ENCODE results near the gene PTK6. TPM values are rescaled to one million over a fixed set of nuclear protein-coding genes. Genes with fewer than 3 reads are reported as not detected.

Gene PTK6
- total RNA-seq, 2 experiments from 2014 or later = 0.35 to 0.38 TPM

- no peak overlapping the region for H3K27ac Mint-ChIP-seq
These were observed 29.4 kb upstream of the PTK6 start for GRCh38 chr20:63566395-63567135.

GRCh38 chr20:63565699-63566335 lies 28.6 kb upstream of the PTK6 start:
- H3K9me3 Mint-ChIP-seq = no peaks in the 10 kb centered on the region
- no peak overlapping the region for H3K27ac Mint-ChIP-seq
- DNase-seq = no peak
- no peak overlapping the region for H3K4me3 Mint-ChIP-seq
- H3K27me3 Mint-ChIP-seq (ENCODE audit: low read depth) = no peaks in the 10 kb centered on the region
- CTCF ChIA-PET = no interaction called here
- intact Hi-C loops (cut with micrococcal nuclease) = no loop called here
- H3K36me3 Mint-ChIP-seq (ENCODE audit: low read depth) = no peaks in the 10 kb centered on the region
- H3K4me1 Mint-ChIP-seq (ENCODE audit: low read depth) = peaks cover 21% of the 10 kb centered on the region

More at GRCh38 chr20:63566395-63567135, 29.4 kb upstream of the PTK6 start:
- H3K36me3 Mint-ChIP-seq (ENCODE audit: low read depth) = no peaks in the 10 kb centered on the region
- intact Hi-C loops (cut with micrococcal nuclease) = no loop called here
- H3K9me3 Mint-ChIP-seq = no peaks in the 10 kb centered on the region
- no peak for DNase-seq
- CTCF ChIA-PET = no interaction called here
- no peaks in the 10 kb centered on the region for H3K27me3 Mint-ChIP-seq (ENCODE audit: low read depth)
- peaks cover 21% of the 10 kb centered on the region for H3K4me1 Mint-ChIP-seq (ENCODE audit: low read depth)
- no peak overlapping the region for H3K4me3 Mint-ChIP-seq

- Mint-ChIP-seq H3K9me3 (no peaks in the 10 kb centered on the region), H3K27ac (no peak overlapping the region), H3K36me3 (ENCODE audit: low read depth) (peaks cover 2% of the 10 kb centered on the region), H3K27me3 (ENCODE audit: low read depth) (no peaks in the 10 kb centered on the region), H3K4me3 (no peak overlapping the region), H3K4me1 (ENCODE audit: low read depth) (peaks cover 21% of the 10 kb centered on the region)
- no peak for DNase-seq
- intact Hi-C loops (cut with micrococcal nuclease) = no loop called here
- CTCF ChIA-PET = no interaction called here
These were observed 28.0 kb upstream of the PTK6 start for GRCh38 chr20:63565021-63565698.

- Mint-ChIP-seq H3K4me1 (ENCODE audit: low read depth) (peaks cover 20% of the 10 kb centered on the region), H3K4me3 (no peak overlapping the region), H3K27ac (no peak overlapping the region), H3K27me3 (ENCODE audit: low read depth) (no peaks in the 10 kb centered on the region), H3K36me3 (ENCODE audit: low read depth) (peaks cover 2% of the 10 kb centered on the region), H3K9me3 (no peaks in the 10 kb centered on the region)
- no peak for DNase-seq
- intact Hi-C loops (cut with micrococcal nuclease) = no loop called here
- CTCF ChIA-PET = no interaction called here
These were observed 27.0 kb upstream of the PTK6 start for GRCh38 chr20:63564036-63564810.

GRCh38 chr20:63563225-63563935 lies 26.2 kb upstream of the PTK6 start:
- Mint-ChIP-seq H3K27me3 (ENCODE audit: low read depth) (no peaks in the 10 kb centered on the region), H3K27ac (no peak overlapping the region), H3K4me1 (ENCODE audit: low read depth) (peaks cover 13% of the 10 kb centered on the region), H3K9me3 (no peaks in the 10 kb centered on the region), H3K4me3 (no peak overlapping the region), H3K36me3 (ENCODE audit: low read depth) (peaks cover 4% of the 10 kb centered on the region)
- intact Hi-C loops (cut with micrococcal nuclease) = no loop called here
- CTCF ChIA-PET = no interaction called here
- DNase-seq = no peak

GRCh38 chr20:63562461-63563224 lies 25.5 kb upstream of the PTK6 start:
- no peaks in the 10 kb centered on the region for H3K27me3 Mint-ChIP-seq (ENCODE audit: low read depth)
- DNase-seq = no peak
- H3K4me3 Mint-ChIP-seq = no peak overlapping the region
- H3K27ac Mint-ChIP-seq = no peak overlapping the region
- peaks cover 6% of the 10 kb centered on the region for H3K4me1 Mint-ChIP-seq (ENCODE audit: low read depth)
- intact Hi-C loops (cut with micrococcal nuclease) = no loop called here
- no peaks in the 10 kb centered on the region for H3K9me3 Mint-ChIP-seq
- CTCF ChIA-PET = interaction anchor here (1.1 kb wide), 1 partner anchor 11 kb away, joined by 3 read pairs; the partner anchor contains the start of gene HELZ2
- H3K36me3 Mint-ChIP-seq (ENCODE audit: low read depth) = peaks cover 4% of the 10 kb centered on the region

- intact Hi-C loops (cut with micrococcal nuclease) = no loop called here
- Mint-ChIP-seq H3K9me3 (no peaks in the 10 kb centered on the region), H3K4me1 (ENCODE audit: low read depth) (no peaks in the 10 kb centered on the region), H3K36me3 (ENCODE audit: low read depth) (peaks cover 4% of the 10 kb centered on the region), H3K27ac (no peak overlapping the region), H3K4me3 (no peak overlapping the region), H3K27me3 (ENCODE audit: low read depth) (no peaks in the 10 kb centered on the region)
- CTCF ChIA-PET = interaction anchor here (1.1 kb wide), 1 partner anchor 12 kb away, joined by 3 read pairs; the partner anchor contains the start of gene HELZ2
- DNase-seq = no peak
These were observed 24.6 kb upstream of the PTK6 start for GRCh38 chr20:63561624-63562396.

GRCh38 chr20:63560856-63561609 lies 23.9 kb upstream of the PTK6 start:
- Mint-ChIP-seq H3K36me3 (ENCODE audit: low read depth) (peaks cover 4% of the 10 kb centered on the region), H3K4me3 (no peak overlapping the region), H3K9me3 (no peaks in the 10 kb centered on the region), H3K27ac (no peak overlapping the region), H3K27me3 (ENCODE audit: low read depth) (no peaks in the 10 kb centered on the region), H3K4me1 (ENCODE audit: low read depth) (no peaks in the 10 kb centered on the region)
- DNase-seq = no peak
- intact Hi-C loops (cut with micrococcal nuclease) = no loop called here
- CTCF ChIA-PET = interaction anchor here (1.1 kb wide), 1 partner anchor 13 kb away, joined by 3 read pairs; the partner anchor contains the start of gene HELZ2

- no peaks in the 10 kb centered on the region for H3K4me1 Mint-ChIP-seq (ENCODE audit: low read depth)
- intact Hi-C loops (cut with micrococcal nuclease) = no loop called here
- DNase-seq = no peak
- peaks cover 4% of the 10 kb centered on the region for H3K36me3 Mint-ChIP-seq (ENCODE audit: low read depth)
- no peaks in the 10 kb centered on the region for H3K9me3 Mint-ChIP-seq
- CTCF ChIA-PET = no interaction called here
- no peak overlapping the region for H3K27ac Mint-ChIP-seq
- no peak overlapping the region for H3K4me3 Mint-ChIP-seq
- no peaks in the 10 kb centered on the region for H3K27me3 Mint-ChIP-seq (ENCODE audit: low read depth)
These were observed 23.2 kb upstream of the PTK6 start for GRCh38 chr20:63560333-63560805.

All from activated naive CD4-positive, alpha-beta T cell treated with anti-CD3 and anti-CD28 coated beads for 36 hours (primary cell).